Choroid plexus epithelial cell (primary cell): ENCODE data around the gene PDLIM1.

Experiments
- DNase-seq: peaks from one replicate; pipeline ENCODE4 v3.0.0-alpha.2; 2010; ENCODE audit warnings: low read depth
- H3K4me3 ChIP-seq: 2 replicates; pipeline ENCODE4 v1.5.1; 2011; ENCODE audit warnings: low read depth, mild to moderate bottlenecking, control low read depth, low read length, moderate library complexity
- CTCF ChIP-seq: conservative IDR thresholded peaks from 2 replicates; pipeline ENCODE4 v1.5.1; 2011; ENCODE audit warnings: low read depth, mild to moderate bottlenecking, control low read depth, inconsistent platforms, low read length, moderate library complexity

The PDLIM1 gene

DNA sequence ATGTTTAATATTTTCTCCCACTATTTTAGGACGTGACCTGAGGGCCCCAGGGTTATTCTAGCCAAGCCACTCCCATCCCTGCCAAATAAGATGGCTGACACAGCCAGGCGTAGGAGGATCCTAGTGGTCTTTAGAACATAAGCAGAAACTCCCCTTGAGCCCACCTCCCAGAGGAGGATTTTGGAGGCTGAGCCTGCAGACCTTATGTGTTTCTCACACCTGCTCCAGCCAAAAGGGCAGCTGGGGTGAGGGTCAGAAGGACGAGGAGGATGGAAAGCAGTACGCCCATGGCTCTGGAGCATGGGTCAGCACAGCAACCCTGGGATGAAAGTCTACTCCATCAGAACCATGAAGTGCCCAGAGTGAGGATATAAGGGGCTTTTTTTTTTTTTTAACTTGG lies 39.9 kb downstream of the PDLIM1 start:
- TF ChIP-seq CTCF: no peak
- no peak overlapping the region for H3K4me3 ChIP-seq

GRCh38 chr10:95249467-95249866 lies 41.3 kb downstream of the PDLIM1 start:
- H3K4me3 ChIP-seq: no peak overlapping the region
- DNase-seq: no peak
- no peak for TF ChIP-seq CTCF

More for the DNA sequence above, 39.9 kb downstream of the PDLIM1 start:
- no peak for DNase-seq

- TF ChIP-seq CTCF: no peak
- H3K4me3 ChIP-seq: no peak overlapping the region
- DNase-seq: no peak
These were observed 41.8 kb downstream of the PDLIM1 start for GRCh38 chr10:95248989-95249388.

- no peak overlapping the region for H3K4me3 ChIP-seq
- TF ChIP-seq CTCF: no peak
- DNase-seq: no peak
These were observed 42.8 kb downstream of the PDLIM1 start for GRCh38 chr10:95247881-95248583.

DNA sequence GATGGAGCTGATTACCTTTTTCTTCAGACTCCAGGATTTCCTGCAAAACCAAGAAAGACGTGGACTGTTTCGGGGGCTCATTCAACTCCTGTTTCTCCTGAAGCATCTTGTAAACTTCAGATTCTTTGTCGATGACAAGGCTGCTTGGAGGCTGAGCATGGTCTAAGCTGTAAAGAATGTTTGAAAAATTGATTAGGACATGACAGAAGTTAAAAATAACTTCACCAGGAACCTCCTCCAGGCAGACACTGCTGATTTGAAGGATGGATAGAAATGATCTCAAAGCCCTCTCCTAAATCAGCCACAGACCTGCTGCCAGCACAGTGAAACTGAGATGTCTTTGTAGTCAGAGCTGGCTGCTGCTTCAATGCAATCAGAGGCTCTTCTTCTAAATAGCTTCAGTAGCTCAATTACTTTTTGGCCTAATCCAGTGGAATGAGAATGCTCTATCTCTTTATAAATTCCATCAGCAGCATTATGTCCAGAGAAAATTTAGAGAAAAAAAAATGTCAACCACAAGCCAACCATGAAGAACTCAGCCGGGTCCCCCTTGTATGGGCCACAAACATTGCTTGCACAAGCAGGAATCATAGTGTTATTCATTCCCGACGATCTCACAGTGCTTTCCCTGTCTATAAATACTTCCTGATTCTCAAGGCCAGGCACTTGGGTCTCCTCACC lies 43.5 kb downstream of the PDLIM1 start:
- no peak for TF ChIP-seq CTCF
- DNase-seq: peak; percentile 89
- no peak overlapping the region for H3K4me3 ChIP-seq

- DNase-seq: peak; percentile 89
- no peak overlapping the region for H3K4me3 ChIP-seq
- peak; percentile 86 for TF ChIP-seq CTCF
These were observed 44.2 kb downstream of the PDLIM1 start for GRCh38 chr10:95246582-95247051.
